Activated CD8-positive, alpha-beta memory T cell treated with anti-CD3 and anti-CD28 coated beads, Interleukin-2, amount 50 U/mL, for 1 hour (primary cell): ENCODE results near the gene NUDC.
"Not testable (repeated sequence)": the region's sequence is repeated elsewhere in the genome, so short reads cannot be mapped to it uniquely, and the experiment has no call there.

Experiments used
- DNase-seq: peaks from one replicate; pipeline ENCODE4 v3.0.0-alpha.2; 2020; ENCODE audit errors: extremely low read depth

Gene NUDC

GRCh38 chr1:26989403-26990109 lies 68.0 kb downstream of the NUDC start:
- DNase-seq, result not testable (repeated sequence)

- no peak for DNase-seq
Observed at GRCh38 chr1:26991310-26992116, 70.0 kb downstream of the NUDC start.

- DNase-seq, result peak; percentile 38
Observed at GRCh38 chr1:26993237-26994019, 71.9 kb downstream of the NUDC start, which contains the start of gene TRNP1. TSS of gene TRNP1 (plus strand) at chr1:26993692. CDS start at chr1:26993787, 95 bp downstream.

GRCh38 chr1:26994020-26994786 lies 72.7 kb downstream of the NUDC start:
- no peak for DNase-seq

GRCh38 chr1:26994787-26995517 lies 73.4 kb downstream of the NUDC start:
- no peak for DNase-seq

GRCh38 chr1:26996024-26996423 lies 74.5 kb downstream of the NUDC start:
- DNase-seq, result no peak
